ENCODE results near the gene CNNM1. TPM values are rescaled to one million over a fixed set of nuclear protein-coding genes. Genes with fewer than 3 reads are reported as not detected.

Gene CNNM1
- total and polyA plus RNA-seq, 9 of the 15 experiments (the other 6 are each of a cell fraction or from before 2014, with no cell fraction given) = not detected

GRCh38 chr10:99312501-99312900 is 16.7 kb upstream of the CNNM1 start:
- POLR2A ChIA-PET = interaction anchor here (1.2 kb wide), 1 partner anchor 7 kb away, joined by 3 read pairs; no protein-coding TSS in a partner anchor
- FAIRE-seq (no peak), DNase-seq (ENCODE audit: extremely low read depth in 1 of 4, low spot score in 3 of 4) (no peak), ATAC-seq (no peak)
- Histone ChIP-seq H3K36me3 (ENCODE audit: control insufficient read depth, insufficient read depth, low read length) (no peaks in the 10 kb centered on the region), H3K27ac (ENCODE audit: extremely low read depth, low read depth, low read length) (no peak overlapping the region), H3K4me1 (replicated peaks in 1 of 2; ENCODE audit: control insufficient read depth in 2 of 2, insufficient read depth in 2 of 2, low read length in 2 of 2) (peaks cover 0 to 9% of the 10 kb centered on the region in 2 experiments; a peak in 2 of 5 replicates), H3K9me1 (ENCODE audit: control insufficient read depth, insufficient read depth, low read length) (no peaks in the 10 kb centered on the region), H3K9ac (ENCODE audit: insufficient read depth in 1 of 2, low read depth in 2 of 2, low read length in 2 of 2) (no peak overlapping the region), H3K79me2 (ENCODE audit: control insufficient read depth, insufficient read depth, low read length) (no peaks in the 10 kb centered on the region), H3K4me3 (no peak overlapping the region), H3K27me3 (ENCODE audit: control insufficient read depth in 2 of 2, insufficient read depth in 2 of 2, low read length in 2 of 2) (peaks cover 6 to 14% of the 10 kb centered on the region in 2 experiments; a peak in 3 of 5 replicates), H4K20me1 (replicated peaks; ENCODE audit: control insufficient read depth, insufficient read depth, low read length) (no peaks in the 10 kb centered on the region), H3K4me2 (ENCODE audit: insufficient read depth, low read length) (no peak overlapping the region), H2AFZ (ENCODE audit: low read depth, low read length) (no peak overlapping the region), H3K9me3 (replicated peaks; ENCODE audit: control insufficient read depth, insufficient read depth, low read depth, low read length) (no peaks in the 10 kb centered on the region)
- in situ Hi-C loops (cut with MboI) (no loop called here), intact Hi-C loops (cut with micrococcal nuclease) (no loop called here)
- CTCF ChIA-PET (ENCODE audit: low intra/inter-chr PET ratio) = no interaction called here
- TF ChIP-seq MECOM (CRISPR knock-in tag; IDR thresholded peaks at IDR 0.05) (no peak), TCF3 (CRISPR knock-in tag; IDR thresholded peaks at IDR 0.05) (no peak), ASH1L (IDR thresholded peaks at IDR 0.05; ENCODE audit: borderline replicate concordance, low read depth, partially characterized antibody) (no peak), TARDBP (IDR thresholded peaks at IDR 0.05) (no peak), RBM17 (IDR thresholded peaks at IDR 0.05; ENCODE audit: borderline replicate concordance, low read depth, low read length) (no peak), GATAD2B (IDR thresholded peaks at IDR 0.05; ENCODE audit: borderline replicate concordance) (no peak), HDAC6 (IDR thresholded peaks at IDR 0.05; ENCODE audit: low read depth, low read length) (no peak), ZNF584 (CRISPR knock-in tag; IDR thresholded peaks at IDR 0.05; ENCODE audit: low read depth) (no peak)
- TF ChIP-seq, protein P1, sequence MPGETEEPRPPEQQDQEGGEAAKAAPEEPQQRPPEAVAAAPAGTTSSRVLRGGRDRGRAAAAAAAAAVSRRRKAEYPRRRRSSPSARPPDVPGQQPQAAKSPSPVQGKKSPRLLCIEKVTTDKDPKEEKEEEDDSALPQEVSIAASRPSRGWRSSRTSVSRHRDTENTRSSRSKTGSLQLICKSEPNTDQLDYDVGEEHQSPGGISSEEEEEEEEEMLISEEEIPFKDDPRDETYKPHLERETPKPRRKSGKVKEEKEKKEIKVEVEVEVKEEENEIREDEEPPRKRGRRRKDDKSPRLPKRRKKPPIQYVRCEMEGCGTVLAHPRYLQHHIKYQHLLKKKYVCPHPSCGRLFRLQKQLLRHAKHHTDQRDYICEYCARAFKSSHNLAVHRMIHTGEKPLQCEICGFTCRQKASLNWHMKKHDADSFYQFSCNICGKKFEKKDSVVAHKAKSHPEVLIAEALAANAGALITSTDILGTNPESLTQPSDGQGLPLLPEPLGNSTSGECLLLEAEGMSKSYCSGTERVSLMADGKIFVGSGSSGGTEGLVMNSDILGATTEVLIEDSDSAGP (CRISPR knock-in tag; IDR thresholded peaks at IDR 0.05) = no peak
- BruUV-seq (replicated peaks) = no TSS peak
- WGBS (ENCODE audit: insufficient coverage, low coverage, missing lambda C conversion rate) = 0% methylated on average over 2 of the region's 2 CpGs
